Activated T-helper 9 cell treated with anti-CD3 and anti-CD28 coated beads, Interleukin-2, amount 50 U/mL, for 16 hours (primary cell): ENCODE data around the gene ACOX1.

Experiments used
- DNase-seq: peaks from one replicate; pipeline ENCODE4 v3.0.0-alpha.2; 2020; ENCODE audit warnings: low read depth

ACOX1 gene

GRCh38 chr17:75933808-75934207, 45.2 kb downstream of the ACOX1 start:
- DNase-seq = no peak

DNA sequence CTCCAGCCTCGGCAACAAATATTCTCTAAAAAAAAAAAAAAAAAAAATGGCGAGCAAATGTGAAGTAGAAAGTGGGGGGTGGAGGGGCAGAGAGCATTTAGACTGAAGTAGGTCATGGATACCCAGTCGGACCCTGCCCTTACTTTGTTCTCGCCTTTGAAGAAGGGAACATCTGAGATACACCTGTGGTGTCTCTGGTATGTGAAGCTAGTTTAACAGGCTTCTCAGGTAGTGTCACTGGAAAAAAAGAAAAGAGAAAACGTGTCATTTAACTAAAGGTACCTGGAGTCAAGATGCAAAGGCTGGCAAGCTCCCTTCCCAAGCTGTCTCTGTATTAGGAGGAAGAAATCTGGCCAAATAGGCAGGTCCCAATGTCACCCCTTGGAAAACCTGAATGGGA, 46.1 kb downstream of the ACOX1 start:
- DNase-seq = no peak

- DNase-seq = no peak
These were observed 47.9 kb downstream of the ACOX1 start for GRCh38 chr17:75931062-75931461.

GRCh38 chr17:75927286-75927922, 51.6 kb downstream of the ACOX1 start:
- no peak for DNase-seq

GRCh38 chr17:75926456-75926855, 52.5 kb downstream of the ACOX1 start:
- no peak for DNase-seq

GRCh38 chr17:75925912-75926311, 53.1 kb downstream of the ACOX1 start:
- no peak for DNase-seq

DNA sequence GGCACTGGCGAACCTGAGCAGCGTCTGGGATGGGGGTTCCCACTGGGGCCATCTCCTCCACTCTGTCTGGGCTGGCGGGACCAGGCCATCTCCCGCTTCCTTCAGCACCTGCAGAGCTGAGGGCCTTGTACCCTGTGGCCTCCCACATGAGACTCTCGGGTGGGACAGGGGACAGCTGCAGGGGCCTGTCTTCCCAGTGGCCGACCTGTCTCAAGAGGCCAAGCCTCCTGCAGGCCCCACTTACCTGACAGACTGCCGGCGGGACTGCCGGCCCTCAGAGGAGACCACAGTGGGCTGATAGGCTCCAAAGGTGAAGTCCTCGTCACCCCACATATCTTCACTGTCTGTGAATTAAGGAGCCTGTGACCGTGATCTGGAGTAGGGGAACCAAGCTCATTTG, 53.9 kb downstream of the ACOX1 start:
- DNase-seq = no peak

GRCh38 chr17:75922963-75923874, 55.7 kb downstream of the ACOX1 start:
- DNase-seq = no peak

- no peak for DNase-seq
These were observed 56.6 kb downstream of the ACOX1 start for GRCh38 chr17:75922173-75922961.

DNA sequence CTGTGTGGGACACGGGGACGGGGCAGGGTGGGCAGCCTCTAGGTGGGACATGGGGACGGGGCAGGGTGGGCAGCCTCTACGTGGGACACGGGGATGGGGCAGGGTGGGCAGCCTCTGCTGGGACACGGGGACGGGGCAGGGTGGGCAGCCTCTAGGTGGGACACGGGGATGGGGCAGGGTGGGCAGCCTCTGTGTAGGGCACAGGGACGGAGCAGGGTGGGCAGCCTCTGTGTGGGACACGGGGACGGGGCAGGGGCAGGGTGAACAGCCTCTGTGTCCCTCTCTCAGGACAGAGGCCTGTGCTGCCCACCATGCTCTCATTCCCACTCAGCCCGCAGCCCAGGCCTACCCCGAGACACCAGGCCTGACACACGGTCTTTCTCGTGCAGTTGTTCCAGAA, 57.4 kb downstream of the ACOX1 start:
- DNase-seq = no peak

GRCh38 chr17:75920045-75920560, 58.9 kb downstream of the ACOX1 start:
- DNase-seq = no peak

DNA sequence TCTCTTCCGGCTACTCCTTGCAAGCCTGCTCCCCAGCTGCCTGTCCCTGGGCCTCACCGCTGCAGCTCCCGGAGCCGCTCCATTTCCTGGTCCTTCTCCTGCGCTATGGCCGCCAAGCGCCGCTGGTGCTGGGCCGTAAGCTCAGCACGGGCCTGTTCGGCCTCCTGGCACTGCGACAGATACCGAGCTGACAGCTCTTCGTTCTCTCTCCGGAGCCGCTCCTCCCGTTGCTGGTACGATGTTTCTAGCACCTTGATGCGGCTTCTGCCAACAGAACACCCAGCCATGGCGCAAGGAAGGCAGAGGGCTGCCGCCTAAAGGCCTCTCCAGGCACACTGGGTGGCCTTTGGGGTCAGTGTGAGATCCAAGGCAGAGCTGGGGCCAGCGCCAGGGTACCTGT, 59.4 kb downstream of the ACOX1 start:
- DNase-seq = no peak

DNA sequence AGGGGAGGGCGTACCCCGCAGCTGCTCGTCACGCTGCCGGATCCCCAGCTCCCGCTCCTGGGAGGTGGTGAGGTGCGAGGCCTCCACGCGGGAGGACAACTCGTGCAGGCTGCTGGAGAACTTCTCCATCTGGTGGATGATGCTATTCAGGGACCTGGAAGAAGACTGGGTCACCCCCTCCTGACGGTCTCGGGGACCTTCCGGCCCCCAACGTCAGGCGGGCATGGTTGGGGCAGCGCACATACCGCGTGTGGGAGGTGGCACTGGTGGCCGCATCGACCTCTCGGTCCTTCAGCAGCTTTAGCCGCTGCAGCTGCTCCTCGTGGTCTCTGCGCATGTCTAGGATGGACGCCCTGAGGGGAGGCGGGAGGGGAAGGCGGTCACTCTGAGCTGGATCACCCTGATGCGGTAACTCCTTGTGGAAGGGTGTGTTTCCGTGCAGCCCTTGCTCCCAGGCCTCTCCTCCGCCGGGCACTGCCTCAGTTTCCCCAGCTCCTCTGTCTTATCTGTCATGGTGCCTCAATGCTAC, 61.0 kb downstream of the ACOX1 start:
- no peak for DNase-seq

- no peak for DNase-seq
These were observed 61.6 kb downstream of the ACOX1 start for GRCh38 chr17:75917141-75917916.

DNA sequence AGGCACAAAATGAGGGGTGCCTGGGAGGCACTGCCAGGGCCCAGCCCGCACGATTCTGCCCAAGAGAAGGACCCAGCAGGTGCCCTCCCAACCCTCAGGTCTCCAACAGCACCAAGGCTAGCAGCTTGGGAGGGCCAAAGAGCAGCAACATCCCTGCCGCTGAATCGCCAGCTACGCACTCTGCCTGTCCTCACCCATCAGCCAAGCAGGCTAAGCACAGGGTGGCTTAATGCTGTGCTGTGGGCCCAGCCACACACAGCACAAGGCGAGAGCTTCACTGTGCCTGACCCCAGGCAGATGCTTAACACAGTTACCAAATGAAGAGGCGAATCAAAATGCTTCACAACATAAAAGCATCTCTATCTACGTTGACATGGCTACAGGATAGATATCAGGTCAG, 63.7 kb downstream of the ACOX1 start:
- DNase-seq = no peak

DNA sequence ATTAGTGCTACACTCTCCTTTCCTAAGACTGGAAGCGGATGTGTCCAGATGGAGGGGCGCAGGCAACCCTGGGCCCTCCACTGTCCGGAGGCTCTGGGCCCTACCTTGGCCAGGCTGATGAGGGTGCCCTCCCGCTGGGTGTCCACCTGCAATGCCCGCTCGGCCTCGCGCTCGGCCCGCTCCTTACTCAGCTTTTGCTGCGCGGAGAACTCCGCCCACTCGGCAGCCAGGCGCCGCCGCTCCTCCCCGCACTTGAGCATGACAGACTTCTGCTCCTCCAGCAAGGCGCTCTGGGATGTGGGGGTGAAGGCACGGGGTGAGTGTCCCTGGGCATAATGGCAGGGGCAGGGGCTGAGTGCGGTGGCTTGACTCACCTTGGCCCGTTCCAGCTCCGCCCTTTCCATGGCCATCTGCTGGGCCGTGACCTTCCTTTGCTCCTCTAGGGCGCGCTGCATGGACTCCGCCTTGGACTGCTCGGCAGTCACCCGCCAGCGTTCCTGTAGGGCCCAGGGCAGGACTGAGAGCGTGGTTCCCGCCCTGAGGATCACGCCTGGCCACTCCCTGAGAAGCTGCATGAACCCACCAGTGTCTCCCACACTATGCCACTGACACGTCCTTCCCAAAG, 64.2 kb downstream of the ACOX1 start:
- no peak for DNase-seq

DNA sequence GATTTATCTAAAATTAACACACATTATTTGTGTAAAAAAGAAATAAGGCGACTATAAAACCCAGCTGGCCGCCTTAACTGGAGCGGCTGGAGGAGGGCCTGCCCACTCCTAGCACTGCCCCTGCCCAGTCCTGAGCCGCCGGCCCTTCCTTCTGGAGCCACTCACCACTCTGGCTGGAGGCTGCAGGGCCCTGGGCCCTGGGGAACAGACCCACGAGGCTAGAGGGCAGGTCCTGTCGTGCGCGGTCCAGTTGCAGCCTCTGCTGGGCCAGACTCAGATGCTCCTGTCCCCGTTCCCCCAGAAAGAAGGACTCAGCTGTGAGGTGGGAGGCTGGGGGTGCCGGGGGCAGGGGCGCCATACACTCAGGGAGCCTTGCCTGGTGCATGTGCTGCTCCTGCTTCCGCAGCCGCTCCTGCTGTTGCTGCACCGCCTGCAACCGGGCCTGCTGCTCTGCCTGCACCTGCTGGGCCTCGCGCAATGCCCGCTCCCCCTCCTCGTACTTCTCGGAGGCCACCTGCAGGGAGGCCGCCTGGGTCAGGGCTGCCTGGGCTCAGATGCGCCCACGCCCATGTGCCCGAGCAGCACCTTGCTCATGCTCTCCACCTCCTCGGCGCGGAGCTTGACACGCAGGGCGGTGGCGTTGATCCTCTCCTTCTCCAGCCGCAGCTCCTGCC, 65.3 kb downstream of the ACOX1 start:
- no peak for DNase-seq

GRCh38 chr17:75910699-75911098, 68.3 kb downstream of the ACOX1 start:
- DNase-seq = no peak

DNA sequence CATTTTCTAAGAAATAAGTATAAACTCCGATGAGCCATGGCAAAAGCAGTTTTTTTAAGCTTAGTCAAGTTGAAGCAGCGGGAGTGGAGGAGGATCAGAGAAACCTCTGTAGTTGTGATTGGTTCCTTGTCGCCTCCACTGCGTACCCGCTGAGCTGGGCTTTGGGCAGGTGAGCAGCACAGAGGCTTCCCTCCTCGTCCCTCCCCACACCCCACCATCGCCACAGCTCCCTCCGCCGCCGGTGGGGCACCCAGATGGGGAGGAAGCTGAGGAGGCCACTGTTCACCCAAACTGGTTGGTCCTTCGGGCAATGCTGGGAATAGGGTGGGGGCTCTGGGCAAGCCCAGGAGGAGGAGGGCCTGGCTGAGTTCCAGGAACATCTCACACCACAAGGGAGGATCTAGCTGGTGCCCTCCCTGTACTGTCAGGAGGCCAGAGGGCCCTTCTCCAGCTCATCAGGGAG, 69.1 kb downstream of the ACOX1 start:
- no peak for DNase-seq
